HG03520 (cell line): ENCODE data around the gene FAM89B.
"Not testable (repeated sequence)": the region's sequence is repeated elsewhere in the genome, so short reads cannot be mapped to it uniquely, and the experiment has no call there.

Experiments used
- ATAC-seq: cut with Tn5 transposase; IDR thresholded peaks from one replicate; pipeline ENCODE4 v1.9.1; 2021; ENCODE audit warnings: mild to moderate bottlenecking, moderate library complexity; ENCODE audit not compliant: unreplicated experiment

FAM89B gene

GRCh38 chr11:65556470-65557279 lies 15.7 kb upstream of the FAM89B start:
- no peak for ATAC-seq

GRCh38 chr11:65557280-65558001 lies 14.9 kb upstream of the FAM89B start:
- no peak for ATAC-seq

GRCh38 chr11:65558002-65558929 lies 14.1 kb upstream of the FAM89B start, which contains the start of gene LTBP3:
Gene LTBP3 (minus strand): TSS chr11:65558359. CDS start chr11:65557959, 400 bp downstream.
- no peak for ATAC-seq

- no peak for ATAC-seq
These were observed 13.3 kb upstream of the FAM89B start for GRCh38 chr11:65558930-65559509.

- ATAC-seq = no peak
These were observed 12.8 kb upstream of the FAM89B start for GRCh38 chr11:65559535-65559934.

GRCh38 chr11:65559951-65560537 lies 12.3 kb upstream of the FAM89B start:
- ATAC-seq = no peak

GRCh38 chr11:65560555-65561418 lies 11.6 kb upstream of the FAM89B start:
- no peak for ATAC-seq

GRCh38 chr11:65562020-65562419 lies 10.3 kb upstream of the FAM89B start:
- no peak for ATAC-seq

- ATAC-seq = no peak
These were observed 9.6 kb upstream of the FAM89B start for GRCh38 chr11:65562788-65563187.

- no peak for ATAC-seq
These were observed 8.7 kb upstream of the FAM89B start for GRCh38 chr11:65563601-65564000.

- ATAC-seq = not testable (repeated sequence)
These were observed 7.3 kb upstream of the FAM89B start for GRCh38 chr11:65564879-65565559.

GRCh38 chr11:65565624-65566453 lies 6.5 kb upstream of the FAM89B start:
- no peak for ATAC-seq

GRCh38 chr11:65569164-65569972 lies 3.0 kb upstream of the FAM89B start:
- ATAC-seq = no peak

- peak; percentile 63 for ATAC-seq
These were observed 2.1 kb upstream of the FAM89B start, which contains the start of gene ZNRD2 for GRCh38 chr11:65569973-65570918. Gene ZNRD2 (plus strand): TSS chr11:65570477. CDS start chr11:65570492, 15 bp downstream.

GRCh38 chr11:65571420-65571819 lies 918 bp upstream of the FAM89B start:
- no peak for ATAC-seq

GRCh38 chr11:65571940-65572339 lies 398 bp upstream of the FAM89B start:
- no peak for ATAC-seq
